GM23338 (cell line): ENCODE results near the gene PCDH17. TPM values are rescaled to one million over a fixed set of nuclear protein-coding genes. Genes with fewer than 3 reads are reported as not detected.

Experiments used
- ATAC-seq: fragments of 200-7000 bp; cut with Tn5 transposase; 3 replicates; pipeline ENCODE4 v1.9.1; 2020
- DNase-seq: peaks from one replicate; pipeline ENCODE4 v3.0.0-alpha.2; 2015; ENCODE audit warnings: low spot score
- H2AFZ ChIP-seq: fragments of 200-600 bp; sonication (generic); 2 replicates; pipeline ENCODE4 v1.8.0; 2016; ENCODE audit warnings: antibody characterized with exemption, mild to moderate bottlenecking, moderate library complexity
- H3F3A ChIP-seq: fragments of 200-600 bp; sonication (generic); replicated peaks from 2 replicates; pipeline ENCODE4 v1.8.0; 2017; ENCODE audit warnings: antibody characterized with exemption, mixed run types, low read depth
- H3K27ac ChIP-seq: fragments of 200-600 bp; sonication (generic); 2 replicates; pipeline ENCODE4 v1.6.1; 2016; ENCODE audit warnings: low read depth
- H3K27me3 ChIP-seq: fragments of 200-600 bp; sonication (generic); 2 replicates; pipeline ENCODE4 v1.8.0; 2016; ENCODE audit warnings: mild to moderate bottlenecking, mixed run types, moderate library complexity; ENCODE audit not compliant: insufficient read depth
- H3K36me3 ChIP-seq: fragments of 200-600 bp; sonication (generic); 2 replicates; pipeline ENCODE4 v1.8.0; 2016; ENCODE audit warnings: mild to moderate bottlenecking; ENCODE audit not compliant: insufficient read depth
- H3K4me1 ChIP-seq: fragments of 200-600 bp; sonication (generic); 2 replicates; pipeline ENCODE4 v1.8.0; 2016; ENCODE audit warnings: mild to moderate bottlenecking, moderate library complexity; ENCODE audit not compliant: insufficient read depth
- H3K4me2 ChIP-seq: fragments of 200-600 bp; sonication (generic); 2 replicates; pipeline ENCODE4 v1.7.1; 2017; ENCODE audit warnings: mixed run types
- H3K4me3 ChIP-seq: fragments of 200-600 bp; sonication (generic); 2 replicates; pipeline ENCODE4 v1.6.1; 2016; ENCODE audit warnings: mixed run types
- H3K79me2 ChIP-seq: fragments of 200-600 bp; sonication (generic); replicated peaks from 2 replicates; pipeline ENCODE4 v1.8.0; 2017; ENCODE audit warnings: mild to moderate bottlenecking; ENCODE audit not compliant: insufficient read depth
- H3K9me2 ChIP-seq: fragments of 200-600 bp; sonication (generic); 2 replicates; pipeline ENCODE4 v1.8.0; 2017; ENCODE audit not compliant: insufficient read depth
- H4K20me1 ChIP-seq: fragments of 200-600 bp; sonication (generic); replicated peaks from 2 replicates; pipeline ENCODE4 v1.8.0; 2017; ENCODE audit warnings: mild to moderate bottlenecking; ENCODE audit not compliant: insufficient read depth
- H3K27ac Mint-ChIP-seq: 2 replicates; pipeline ENCODE4 v1.8.0; 2020; ENCODE audit warnings: inconsistent platforms, mild to moderate bottlenecking, moderate library complexity, mixed read lengths
- H3K27me3 Mint-ChIP-seq: 3 replicates; pipeline ENCODE4 v1.8.0; 2022; ENCODE audit warnings: low read depth, mild to moderate bottlenecking, moderate library complexity, mixed read lengths, inconsistent platforms; ENCODE audit not compliant: insufficient read depth, poor library complexity
- H3K36me3 Mint-ChIP-seq: 3 replicates; pipeline ENCODE4 v1.8.0; 2021; ENCODE audit warnings: low read depth, mild to moderate bottlenecking, inconsistent platforms, moderate library complexity, mixed read lengths
- H3K4me1 Mint-ChIP-seq: 3 replicates; pipeline ENCODE4 v1.8.0; 2020; ENCODE audit warnings: mild to moderate bottlenecking, inconsistent platforms, mixed read lengths
- H3K4me3 Mint-ChIP-seq: 3 replicates; pipeline ENCODE4 v1.8.0; 2021; ENCODE audit warnings: moderate library complexity, mild to moderate bottlenecking, inconsistent platforms, mixed read lengths
- H3K9me3 Mint-ChIP-seq: 3 replicates; pipeline ENCODE4 v1.8.0; 2020; ENCODE audit warnings: moderate library complexity, mild to moderate bottlenecking, inconsistent platforms, mixed read lengths
- CTCF ChIP-seq, 2 experiments: fragments of 200-600 bp in 1 of 2; sonication (generic) in 1 of 2; conservative IDR thresholded peaks; 2 replicates each; pipeline versions ENCODE4 v1.5.1 to v1.6.1; 2016 to 2017; ENCODE audit warnings: antibody characterized with exemption in 2 of 2, low read depth in 2 of 2, mild to moderate bottlenecking in 2 of 2, moderate library complexity in 1 of 2
- EZH2 ChIP-seq: fragments of 200-600 bp; sonication (generic); IDR thresholded peaks from one replicate; pipeline ENCODE4 v1.8.0; 2017; ENCODE audit warnings: antibody characterized with exemption, mild to moderate bottlenecking, low read depth; ENCODE audit not compliant: unreplicated experiment
- JUNB ChIP-seq: IDR thresholded peaks from one replicate; pipeline ENCODE4 v1.6.1; 2016; ENCODE audit warnings: antibody characterized with exemption; ENCODE audit not compliant: unreplicated experiment
- NANOG ChIP-seq: IDR thresholded peaks from 2 replicates; pipeline ENCODE4 v1.6.1; 2016; ENCODE audit warnings: antibody characterized with exemption, borderline replicate concordance
- REST ChIP-seq: IDR thresholded peaks from one replicate; pipeline ENCODE4 v1.6.1; 2018; ENCODE audit warnings: antibody characterized with exemption; ENCODE audit not compliant: unreplicated experiment
- ZNF114 ChIP-seq: fragments of 250-450 bp; sonication (Bioruptor Pico); IDR thresholded peaks from 2 replicates; pipeline ENCODE4 v1.5.0; 2020; ENCODE audit warnings: mild to moderate bottlenecking, moderate library complexity
- ZNF462 ChIP-seq: fragments of 250-450 bp; sonication (Bioruptor Pico); IDR thresholded peaks from 2 replicates; pipeline ENCODE4 v1.5.0; 2020; ENCODE audit warnings: mild to moderate bottlenecking, moderate library complexity
- polyA plus RNA-seq: library from polyadenylated mRNA; unstranded; fragments of >200 nt; fragmentation: Nextera tagmentation; extraction: Ambion mirVana; gene quantifications from 2 replicates; pipeline ENCODE4 v1.2.1, GENCODE V29; 2016
- total RNA-seq: library from RNA; depleted of rRNA; stranded (reverse); fragments of >200 nt; shearing (Covaris generic); gene quantifications from 2 replicates; pipeline ENCODE4 v1.2.3, GENCODE V29; 2014

PCDH17 gene
- total and polyA plus RNA-seq, 2 experiments from 2014 or later: 0.27 to 1.3 TPM

GRCh38 chr13:57673197-57673596, 41.7 kb downstream of the PCDH17 start:
- no peak for TF ChIP-seq JUNB
- no peak for TF ChIP-seq ZNF114 (CRISPR knock-in tag)
- TF ChIP-seq NANOG: peak; percentile 17; the same call in 1 of the 2 replicates
- peak; percentile 56; the same call in 1 of the 2 replicates for TF ChIP-seq ZNF462 (CRISPR knock-in tag)
- TF ChIP-seq REST: no peak
- TF ChIP-seq EZH2: no peak
- TF ChIP-seq CTCF (conservative IDR thresholded peaks at IDR 0.05; ENCODE audit: low read depth in 2 of 2): no peak
- no peaks in the 10 kb centered on the region for H3K9me3 Mint-ChIP-seq
- Histone ChIP-seq H3K27ac (no peak overlapping the region; the same call in 1 of the 2 replicates), H3K9me2 (no peaks in the 10 kb centered on the region), H3F3A (no peaks in the 10 kb centered on the region), H2AFZ (no peak overlapping the region), H3K27me3 (no peaks in the 10 kb centered on the region), H3K4me3 (no peak overlapping the region), H4K20me1 (no peaks in the 10 kb centered on the region), H3K36me3 (no peaks in the 10 kb centered on the region), H3K4me2 (0 out of 2 replicates have a peak overlapping the region, but pooled peaks have one; percentile 17), H3K4me1 (peaks cover 37% of the 10 kb centered on the region), H3K79me2 (no peaks in the 10 kb centered on the region)
- H3K27ac Mint-ChIP-seq: no peak overlapping the region; the same call in 1 of the 2 replicates
- H3K4me3 Mint-ChIP-seq: no peak overlapping the region
- no peaks in the 10 kb centered on the region for H3K36me3 Mint-ChIP-seq
- peaks cover 31% of the 10 kb centered on the region for H3K4me1 Mint-ChIP-seq
- H3K27me3 Mint-ChIP-seq: peaks cover 3% of the 10 kb centered on the region
- DNase-seq: peak; percentile 35
- peak; percentile 55 for ATAC-seq
